ENCODE data around the gene S100A5.
"Not testable (repeated sequence)": the region's sequence is repeated elsewhere in the genome, so short reads cannot be mapped to it uniquely, and the experiment has no call there.

The S100A5 gene, protein sequence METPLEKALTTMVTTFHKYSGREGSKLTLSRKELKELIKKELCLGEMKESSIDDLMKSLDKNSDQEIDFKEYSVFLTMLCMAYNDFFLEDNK

GRCh38 chr1:153540394-153541361 is at the start of gene S100A5:
Gene S100A5 (minus strand): TSS chr1:153540934. CDS start chr1:153540191, 743 bp downstream.
- TF ChIP-seq, protein P1, sequence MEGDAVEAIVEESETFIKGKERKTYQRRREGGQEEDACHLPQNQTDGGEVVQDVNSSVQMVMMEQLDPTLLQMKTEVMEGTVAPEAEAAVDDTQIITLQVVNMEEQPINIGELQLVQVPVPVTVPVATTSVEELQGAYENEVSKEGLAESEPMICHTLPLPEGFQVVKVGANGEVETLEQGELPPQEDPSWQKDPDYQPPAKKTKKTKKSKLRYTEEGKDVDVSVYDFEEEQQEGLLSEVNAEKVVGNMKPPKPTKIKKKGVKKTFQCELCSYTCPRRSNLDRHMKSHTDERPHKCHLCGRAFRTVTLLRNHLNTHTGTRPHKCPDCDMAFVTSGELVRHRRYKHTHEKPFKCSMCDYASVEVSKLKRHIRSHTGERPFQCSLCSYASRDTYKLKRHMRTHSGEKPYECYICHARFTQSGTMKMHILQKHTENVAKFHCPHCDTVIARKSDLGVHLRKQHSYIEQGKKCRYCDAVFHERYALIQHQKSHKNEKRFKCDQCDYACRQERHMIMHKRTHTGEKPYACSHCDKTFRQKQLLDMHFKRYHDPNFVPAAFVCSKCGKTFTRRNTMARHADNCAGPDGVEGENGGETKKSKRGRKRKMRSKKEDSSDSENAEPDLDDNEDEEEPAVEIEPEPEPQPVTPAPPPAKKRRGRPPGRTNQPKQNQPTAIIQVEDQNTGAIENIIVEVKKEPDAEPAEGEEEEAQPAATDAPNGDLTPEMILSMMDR (IDR thresholded peaks at IDR 0.05; ENCODE audit: low read length, missing control alignments), result no peak
- DNase-seq (ENCODE audit: low read depth), result no peak
- H3K4me3 ChIP-seq (replicated peaks; ENCODE audit: low read depth, low read length), result no peak within 1 kb of the TSS

DNA sequence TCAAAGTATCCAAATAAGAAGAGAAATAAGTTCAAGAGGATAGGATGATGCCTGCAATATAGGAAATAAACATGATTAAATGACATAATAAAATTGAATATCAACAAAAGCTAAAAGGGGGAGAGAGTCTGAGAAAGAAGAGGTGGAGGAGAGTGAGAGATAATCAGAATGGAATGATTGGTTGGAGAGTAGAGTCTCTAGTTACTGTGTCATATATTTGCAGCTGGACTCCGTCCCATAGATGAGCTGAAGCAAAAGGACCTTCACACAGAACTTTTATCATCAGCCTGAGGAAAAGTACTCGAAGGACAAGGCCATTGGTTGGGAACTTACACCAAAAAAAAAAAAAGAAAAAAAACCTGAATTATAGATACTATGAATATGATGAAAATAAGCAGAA is 47.7 kb upstream of the S100A5 start:
- no peak for DNase-seq (ENCODE audit: low read depth)
- H3K4me3 ChIP-seq (replicated peaks; ENCODE audit: low read depth, low read length), result no peak overlapping the region
- TF ChIP-seq, protein P1 (IDR thresholded peaks at IDR 0.05; ENCODE audit: low read length, missing control alignments), result no peak

DNA sequence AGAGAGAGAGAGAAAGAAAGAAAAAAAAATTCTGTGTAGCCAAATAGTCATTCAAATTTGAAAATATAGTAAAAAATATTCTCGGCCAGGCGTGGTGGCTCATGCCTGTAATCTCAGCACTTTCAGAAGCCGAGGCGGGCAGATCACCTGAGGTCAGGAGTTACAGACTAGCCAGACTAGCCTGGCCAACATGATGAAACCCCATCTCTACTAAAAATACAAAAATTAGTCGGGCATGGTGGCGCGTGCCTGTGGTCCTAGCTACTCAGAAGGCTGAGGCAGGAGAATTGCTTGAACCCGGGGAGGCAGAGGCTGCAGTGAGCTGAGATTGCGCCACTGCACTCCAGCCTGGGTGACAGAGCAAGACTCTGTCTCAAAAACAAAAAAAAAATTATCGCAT is 47.3 kb upstream of the S100A5 start:
- DNase-seq (ENCODE audit: low read depth), result not testable (repeated sequence)

GRCh38 chr1:153587314-153587713 is 46.6 kb upstream of the S100A5 start:
- TF ChIP-seq, protein P1 (IDR thresholded peaks at IDR 0.05; ENCODE audit: low read length, missing control alignments), result no peak
- no peak for DNase-seq (ENCODE audit: low read depth)
- H3K4me3 ChIP-seq (replicated peaks; ENCODE audit: low read depth, low read length), result no peak overlapping the region

More for the DNA sequence above, 47.3 kb upstream of the S100A5 start:
- H3K4me3 ChIP-seq (replicated peaks; ENCODE audit: low read depth, low read length), result not testable (repeated sequence)

- H3K4me3 ChIP-seq (replicated peaks; ENCODE audit: low read depth, low read length), result no peak overlapping the region
- TF ChIP-seq, protein P1 (IDR thresholded peaks at IDR 0.05; ENCODE audit: low read length, missing control alignments), result no peak
- DNase-seq (ENCODE audit: low read depth), result no peak
Observed at GRCh38 chr1:153586347-153586746, 45.6 kb upstream of the S100A5 start.

DNA sequence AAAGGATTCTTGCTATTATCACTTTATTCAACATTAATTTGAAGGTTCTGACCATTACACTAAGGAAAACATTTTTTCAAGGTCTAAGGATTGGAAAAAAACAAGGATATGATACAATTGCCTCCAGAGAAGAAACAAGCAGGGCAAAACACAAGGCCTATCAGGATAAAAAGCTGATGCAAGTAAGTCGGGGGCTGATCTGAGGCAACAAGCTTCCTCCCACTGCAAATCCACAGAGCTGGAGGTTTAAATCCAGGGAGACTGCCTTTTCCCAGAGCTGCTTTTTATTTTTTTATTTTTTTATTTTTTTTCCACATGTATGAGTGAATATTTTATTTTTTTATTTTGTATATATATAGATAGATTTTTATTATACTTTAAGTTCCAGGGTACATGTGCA is 44.3 kb upstream of the S100A5 start:
- DNase-seq (ENCODE audit: low read depth), result no peak
- TF ChIP-seq, protein P1 (IDR thresholded peaks at IDR 0.05; ENCODE audit: low read length, missing control alignments), result no peak
- H3K4me3 ChIP-seq (replicated peaks; ENCODE audit: low read depth, low read length), result no peak overlapping the region

DNA sequence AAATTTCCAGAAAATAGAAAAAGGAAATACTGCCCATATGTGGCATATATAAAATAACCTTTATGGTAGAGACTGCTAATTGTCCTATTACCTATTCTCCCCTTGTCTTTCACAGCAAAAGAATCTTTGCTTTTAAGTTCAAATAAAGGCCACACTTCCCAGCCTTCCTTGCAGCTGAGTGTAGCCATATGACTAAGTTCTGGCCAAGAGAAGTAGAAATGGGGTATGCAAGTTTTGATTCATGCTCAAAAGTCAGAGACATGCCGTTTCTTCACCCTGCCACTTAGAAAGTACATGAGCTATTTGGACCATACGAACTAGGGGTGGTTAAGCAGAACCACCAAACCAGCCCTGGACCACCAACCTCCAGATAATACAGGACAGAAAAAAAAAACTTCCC is 43.2 kb upstream of the S100A5 start:
- TF ChIP-seq, protein P1 (IDR thresholded peaks at IDR 0.05; ENCODE audit: low read length, missing control alignments), result no peak
- no peak overlapping the region for H3K4me3 ChIP-seq (replicated peaks; ENCODE audit: low read depth, low read length)
- DNase-seq (ENCODE audit: low read depth), result no peak

GRCh38 chr1:153583514-153583913 is 42.8 kb upstream of the S100A5 start:
- DNase-seq (ENCODE audit: low read depth); H3K4me3 ChIP-seq (replicated peaks; ENCODE audit: low read depth, low read length): not testable (repeated sequence)

DNA sequence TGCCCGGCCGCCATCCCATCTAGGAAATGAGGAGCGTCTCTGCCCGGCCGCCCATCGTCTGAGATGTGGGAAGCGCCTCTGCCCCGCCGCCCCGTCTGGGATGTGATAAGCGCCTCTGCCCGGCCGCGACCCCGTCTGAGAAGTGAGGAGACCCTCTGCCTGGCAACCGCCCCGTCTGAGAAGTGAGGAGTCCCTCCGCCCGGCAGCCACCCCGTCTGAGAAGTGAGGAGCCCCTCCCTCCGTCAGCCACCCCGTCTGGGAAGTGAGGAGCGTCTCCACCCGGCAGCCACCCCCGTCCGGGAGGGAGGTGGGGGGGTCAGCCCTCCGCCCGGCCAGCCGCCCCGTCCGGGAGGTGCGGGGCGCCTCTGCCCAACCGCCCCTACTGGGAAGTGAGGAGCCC is 42.1 kb upstream of the S100A5 start:
- DNase-seq (ENCODE audit: low read depth); H3K4me3 ChIP-seq (replicated peaks; ENCODE audit: low read depth, low read length): not testable (repeated sequence)

Measured in fibroblast of pulmonary artery (primary cell).